HUES48 (cell line): ENCODE measurements around the gene VPS37C.

Experiments
- H3K27ac ChIP-seq: one replicate; pipeline ENCODE4 v1.7.0; 2013; ENCODE audit warnings: low read depth, low read length, inconsistent platforms
- H3K27me3 ChIP-seq: 2 replicates; pipeline ENCODE4 v1.6.1; 2013; ENCODE audit warnings: mild to moderate bottlenecking, low read length; ENCODE audit not compliant: control insufficient read depth, insufficient read depth
- H3K36me3 ChIP-seq: 2 replicates; pipeline ENCODE4 v1.6.1; 2013; ENCODE audit warnings: low read length; ENCODE audit not compliant: control insufficient read depth, insufficient read depth
- H3K4me1 ChIP-seq: 2 replicates; pipeline ENCODE4 v1.6.1; 2013; ENCODE audit warnings: mild to moderate bottlenecking, low read length; ENCODE audit not compliant: control insufficient read depth, insufficient read depth
- H3K4me3 ChIP-seq: 2 replicates; pipeline ENCODE4 v1.5.1; 2013; ENCODE audit warnings: mild to moderate bottlenecking, low read depth, low read length
- H3K9ac ChIP-seq: 2 replicates; pipeline ENCODE4 v1.6.1; 2013; ENCODE audit warnings: mild to moderate bottlenecking, low read depth, low read length, moderate library complexity
- H3K9me3 ChIP-seq: 2 replicates; pipeline ENCODE4 v1.6.1; 2013; ENCODE audit warnings: low read length; ENCODE audit not compliant: control insufficient read depth, insufficient read depth

VPS37C gene

GRCh38 chr11:61090982-61091372, 70.2 kb downstream of the VPS37C start:
- Histone ChIP-seq H3K9ac (no peak overlapping the region), H3K9me3 (no peaks in the 10 kb centered on the region), H3K27ac (no peak overlapping the region), H3K4me1 (no peaks in the 10 kb centered on the region), H3K4me3 (no peak overlapping the region), H3K27me3 (no peaks in the 10 kb centered on the region), H3K36me3 (no peaks in the 10 kb centered on the region)

DNA sequence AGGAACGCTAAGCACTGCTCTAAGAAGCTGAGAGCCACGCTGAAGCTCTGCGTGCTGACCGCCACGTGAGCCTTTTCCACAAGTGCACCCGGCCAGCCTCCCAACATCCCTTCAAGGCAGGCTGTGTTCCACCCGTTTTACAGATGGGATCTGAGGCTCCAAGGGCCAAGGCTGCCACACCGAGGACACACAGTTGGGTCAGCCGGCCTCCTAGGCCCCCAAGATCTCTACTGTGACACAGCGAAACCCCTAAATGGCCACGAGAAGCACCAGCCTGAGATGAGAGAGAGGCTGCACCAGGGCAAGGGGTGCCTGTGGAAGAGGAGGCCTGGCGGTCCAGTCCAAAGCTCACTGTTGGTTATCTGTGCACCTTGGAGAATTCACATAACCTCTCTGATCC, 70.7 kb downstream of the VPS37C start:
- Histone ChIP-seq H3K36me3 (no peaks in the 10 kb centered on the region), H3K9ac (no peak overlapping the region), H3K9me3 (no peaks in the 10 kb centered on the region), H3K4me1 (no peaks in the 10 kb centered on the region), H3K27ac (no peak overlapping the region), H3K27me3 (no peaks in the 10 kb centered on the region), H3K4me3 (no peak overlapping the region)

DNA sequence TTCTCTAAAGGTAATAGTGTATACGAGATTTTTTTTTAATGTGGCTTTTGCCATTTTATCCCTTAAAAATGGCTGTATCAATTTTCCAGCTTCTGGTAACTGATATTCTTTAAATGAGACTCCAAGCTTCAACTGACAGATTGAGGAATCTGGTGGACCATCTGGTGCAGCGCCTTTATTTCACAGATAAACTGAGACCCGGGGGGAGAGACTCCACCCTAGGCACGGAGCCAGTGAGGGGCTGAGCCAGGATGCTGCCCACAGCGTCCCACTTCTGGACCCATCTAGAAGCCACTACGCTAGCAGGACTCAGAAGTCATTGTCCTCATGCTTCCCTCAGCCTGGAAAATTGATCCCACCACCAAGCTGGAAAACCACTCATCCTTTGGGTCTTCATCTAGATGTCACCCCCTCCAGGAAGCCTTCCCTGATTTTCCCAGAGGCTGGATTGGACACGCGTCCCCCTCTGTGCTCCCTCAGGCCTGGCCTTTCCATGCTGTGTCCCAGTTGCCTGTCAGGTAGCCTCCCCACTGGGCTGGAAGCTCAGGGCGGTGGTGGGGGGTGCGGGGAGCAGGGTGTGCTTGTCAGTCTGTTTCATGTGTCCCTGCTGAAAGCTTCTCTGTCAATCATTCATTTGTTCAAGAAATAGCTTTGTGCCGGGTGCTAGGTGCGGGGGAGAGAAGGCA, 71.3 kb downstream of the VPS37C start:
- Histone ChIP-seq H3K4me3 (no peak overlapping the region), H3K36me3 (no peaks in the 10 kb centered on the region), H3K9me3 (no peaks in the 10 kb centered on the region), H3K9ac (no peak overlapping the region), H3K4me1 (no peaks in the 10 kb centered on the region), H3K27ac (no peak overlapping the region), H3K27me3 (no peaks in the 10 kb centered on the region)

GRCh38 chr11:61087426-61088119, 73.7 kb downstream of the VPS37C start:
- no peak overlapping the region for H3K4me3 ChIP-seq
- no peaks in the 10 kb centered on the region for H3K4me1 ChIP-seq
- no peaks in the 10 kb centered on the region for H3K9me3 ChIP-seq
- no peaks in the 10 kb centered on the region for H3K36me3 ChIP-seq
- H3K27me3 ChIP-seq: no peaks in the 10 kb centered on the region
- H3K27ac ChIP-seq: no peak overlapping the region
- no peak overlapping the region for H3K9ac ChIP-seq

GRCh38 chr11:61083601-61084147, 77.6 kb downstream of the VPS37C start:
- Histone ChIP-seq H3K27ac (no peak overlapping the region), H3K4me3 (no peak overlapping the region), H3K9ac (no peak overlapping the region), H3K4me1 (no peaks in the 10 kb centered on the region), H3K9me3 (no peaks in the 10 kb centered on the region), H3K36me3 (no peaks in the 10 kb centered on the region), H3K27me3 (no peaks in the 10 kb centered on the region)

- no peak overlapping the region for H3K27ac ChIP-seq
- no peaks in the 10 kb centered on the region for H3K36me3 ChIP-seq
- H3K4me3 ChIP-seq: no peak overlapping the region
- H3K9ac ChIP-seq: no peak overlapping the region
- H3K27me3 ChIP-seq: no peaks in the 10 kb centered on the region
- H3K9me3 ChIP-seq: no peaks in the 10 kb centered on the region
- H3K4me1 ChIP-seq: no peaks in the 10 kb centered on the region
Measured at GRCh38 chr11:61082931-61083531, 78.2 kb downstream of the VPS37C start.

- no peak overlapping the region for H3K4me3 ChIP-seq
- H3K9me3 ChIP-seq: no peaks in the 10 kb centered on the region
- H3K36me3 ChIP-seq: no peaks in the 10 kb centered on the region
- no peaks in the 10 kb centered on the region for H3K4me1 ChIP-seq
- H3K9ac ChIP-seq: no peak overlapping the region
- no peak overlapping the region for H3K27ac ChIP-seq
- H3K27me3 ChIP-seq: no peaks in the 10 kb centered on the region
Measured at GRCh38 chr11:61082062-61082870, 79.0 kb downstream of the VPS37C start.

DNA sequence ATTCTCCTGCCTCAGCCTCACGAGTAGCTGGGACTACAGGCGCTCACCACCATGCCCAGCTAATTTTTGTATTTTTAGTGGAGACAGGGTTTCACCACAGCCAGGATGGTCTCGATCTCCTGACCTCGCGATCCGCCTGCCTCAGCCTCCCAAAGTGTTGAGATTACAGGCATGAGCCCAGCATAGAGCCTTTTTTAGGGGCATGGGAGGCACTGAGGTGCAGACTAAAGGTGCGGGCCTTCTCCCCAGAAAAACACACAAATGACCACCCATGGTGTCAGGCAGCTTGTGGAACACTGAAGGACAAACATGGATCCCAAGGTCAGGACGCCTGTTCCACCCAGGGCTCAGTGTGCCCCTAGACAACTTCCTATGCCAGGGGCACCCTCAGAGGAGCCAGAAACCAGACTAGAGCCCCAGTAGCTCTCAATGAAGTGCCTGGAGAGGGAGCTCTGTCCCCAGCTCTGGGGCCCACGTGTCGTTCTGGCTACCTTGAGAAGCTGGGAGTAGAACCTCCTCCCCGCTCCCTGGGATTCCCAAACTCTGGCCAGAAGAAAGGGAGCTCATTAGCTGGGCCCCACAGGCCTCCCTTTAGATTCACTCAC, 80.1 kb downstream of the VPS37C start:
- Histone ChIP-seq H3K27me3 (no peaks in the 10 kb centered on the region), H3K4me1 (no peaks in the 10 kb centered on the region), H3K9me3 (no peaks in the 10 kb centered on the region), H3K36me3 (no peaks in the 10 kb centered on the region), H3K9ac (no peak overlapping the region), H3K4me3 (no peak overlapping the region), H3K27ac (no peak overlapping the region)

- no peaks in the 10 kb centered on the region for H3K36me3 ChIP-seq
- no peaks in the 10 kb centered on the region for H3K27me3 ChIP-seq
- no peak overlapping the region for H3K9ac ChIP-seq
- no peaks in the 10 kb centered on the region for H3K4me1 ChIP-seq
- H3K27ac ChIP-seq: no peak overlapping the region
- H3K9me3 ChIP-seq: no peaks in the 10 kb centered on the region
- H3K4me3 ChIP-seq: no peak overlapping the region
Measured at GRCh38 chr11:61080526-61080925, 80.7 kb downstream of the VPS37C start.
